Urothelium cell line (cell line): ENCODE results near the gene SLC17A6.

ENCODE experiments used
- DNase-seq: peaks from one replicate; pipeline ENCODE4 v3.0.0; 2011; ENCODE audit warnings: low spot score, mixed read lengths
- FAIRE-seq: peaks from 2 replicates; lab custom pipeline; 2011; peaks lifted over from hg19 to GRCh38; lab: Jason Lieb, UNC

SLC17A6 gene

GRCh38 chr11:22337596-22338485 is at the start of gene SLC17A6:
Gene SLC17A6, plus strand, starts transcription at chr11:22338381. Its CDS starts 153 bp downstream, at chr11:22338534.
- FAIRE-seq (no peak), DNase-seq (peak; percentile 67)

- DNase-seq (no peak), FAIRE-seq (no peak)
These were observed 35.8 kb upstream of the SLC17A6 start for GRCh38 chr11:22302368-22302767.

DNA sequence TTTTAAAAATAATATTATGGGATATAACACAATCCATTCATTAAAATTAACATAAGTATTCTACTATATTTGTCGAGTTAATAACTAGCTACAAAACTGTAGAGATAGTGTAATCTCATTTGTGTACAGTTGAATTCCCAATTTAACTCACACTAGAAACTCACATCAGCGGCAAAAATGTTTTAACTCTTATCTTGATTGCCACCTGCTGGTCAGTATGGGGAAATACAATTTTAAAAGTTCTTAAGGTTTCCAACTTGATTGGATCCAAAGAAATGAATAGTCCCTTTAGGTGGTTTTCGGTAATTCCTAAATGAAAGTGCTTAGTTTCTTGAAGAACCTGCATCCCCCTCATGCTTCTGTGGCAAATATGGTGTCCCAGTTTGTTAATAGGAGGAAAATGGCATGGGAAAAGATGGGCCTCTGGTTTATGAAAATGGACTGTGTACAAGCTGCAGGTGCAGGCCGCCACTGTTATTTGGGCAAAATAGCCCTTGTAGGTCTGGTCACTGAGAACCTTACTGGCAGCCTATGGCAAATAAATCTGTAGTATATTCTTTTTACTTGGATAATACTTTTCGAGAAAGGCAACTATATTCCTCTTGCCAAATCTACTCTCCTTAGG is 33.7 kb upstream of the SLC17A6 start:
- DNase-seq = peak; percentile 10
- no peak for FAIRE-seq

DNA sequence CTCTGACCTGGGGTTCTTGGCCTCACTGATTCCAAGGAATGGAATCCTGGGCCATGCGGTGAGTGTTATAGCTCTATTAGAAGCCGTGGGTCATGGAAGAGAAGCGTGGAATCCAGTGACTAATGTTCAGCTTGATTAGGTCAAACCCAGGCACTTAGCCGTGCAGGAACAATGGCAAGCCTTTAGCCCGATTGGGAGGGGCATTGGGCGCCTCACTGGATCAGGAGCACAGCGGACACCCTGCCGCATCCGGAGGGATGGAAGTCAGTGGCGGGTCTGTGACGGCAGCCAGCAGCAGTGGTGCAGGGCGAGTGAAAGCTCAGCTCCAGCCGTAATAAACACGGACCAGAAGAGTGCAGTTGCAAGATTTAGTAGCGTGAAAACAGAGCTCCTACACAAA is 20.5 kb upstream of the SLC17A6 start:
- no peak for FAIRE-seq
- DNase-seq = no peak

DNA sequence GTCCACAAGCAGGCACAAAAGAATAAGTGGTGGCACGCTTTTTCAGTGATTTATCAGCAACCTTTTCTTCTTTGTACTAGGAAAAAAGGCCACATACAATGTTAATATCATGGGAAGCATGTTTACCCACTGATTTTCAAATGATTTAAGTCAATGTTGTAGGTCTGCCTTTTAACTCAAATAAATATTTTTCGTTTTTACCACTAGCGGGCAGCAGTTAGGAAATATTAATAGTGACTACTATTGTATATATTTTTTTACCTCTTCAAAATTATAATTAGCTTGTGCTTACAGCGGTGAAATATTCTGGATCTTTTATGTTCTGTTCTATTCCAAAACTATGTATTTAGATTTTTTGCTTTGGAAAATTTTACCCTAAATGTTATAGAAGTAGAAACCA is 6.4 kb upstream of the SLC17A6 start:
- FAIRE-seq = no peak
- DNase-seq = no peak

GRCh38 chr11:22336587-22336986 is 1.6 kb upstream of the SLC17A6 start:
- FAIRE-seq (no peak), DNase-seq (no peak)

- no peak for DNase-seq
- no peak for FAIRE-seq
These were observed 1.4 kb downstream of the SLC17A6 start for GRCh38 chr11:22339611-22340010.

DNA sequence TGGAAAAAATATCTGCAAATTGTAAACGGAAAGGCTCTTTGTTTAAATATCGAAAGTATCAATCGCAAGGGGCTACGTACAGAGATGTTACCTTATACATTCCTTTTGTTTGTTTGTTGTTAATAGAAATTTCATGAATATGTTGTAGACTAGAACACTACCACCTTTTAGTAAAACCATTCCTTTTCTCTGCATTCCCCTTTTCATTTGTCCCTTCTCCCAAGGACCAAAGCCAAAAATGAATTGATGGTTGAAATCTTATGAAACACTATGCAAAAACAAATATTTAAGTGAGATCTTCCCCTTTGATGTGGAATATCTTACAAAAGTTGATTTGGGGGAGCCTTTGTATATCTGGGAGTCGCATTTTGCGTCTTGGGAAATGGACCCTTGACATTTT is 2.1 kb downstream of the SLC17A6 start:
- FAIRE-seq (no peak), DNase-seq (no peak)

GRCh38 chr11:22340701-22341587 is 2.8 kb downstream of the SLC17A6 start:
- DNase-seq = no peak
- no peak for FAIRE-seq

DNA sequence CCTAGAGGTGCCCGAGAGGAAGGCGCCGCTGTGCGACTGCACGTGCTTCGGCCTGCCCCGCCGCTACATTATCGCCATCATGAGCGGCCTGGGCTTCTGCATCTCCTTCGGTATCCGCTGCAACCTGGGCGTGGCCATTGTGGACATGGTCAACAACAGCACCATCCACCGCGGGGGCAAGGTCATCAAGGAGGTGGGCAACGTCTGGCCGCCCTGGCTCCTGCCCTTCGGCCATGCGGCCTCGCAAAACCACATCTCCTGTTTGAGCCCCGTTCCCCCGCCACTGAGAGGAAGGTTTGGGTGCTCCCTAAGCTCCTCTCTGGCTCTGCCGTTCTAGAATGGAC is 3.4 kb downstream of the SLC17A6 start:
- FAIRE-seq = no peak
- no peak for DNase-seq

DNA sequence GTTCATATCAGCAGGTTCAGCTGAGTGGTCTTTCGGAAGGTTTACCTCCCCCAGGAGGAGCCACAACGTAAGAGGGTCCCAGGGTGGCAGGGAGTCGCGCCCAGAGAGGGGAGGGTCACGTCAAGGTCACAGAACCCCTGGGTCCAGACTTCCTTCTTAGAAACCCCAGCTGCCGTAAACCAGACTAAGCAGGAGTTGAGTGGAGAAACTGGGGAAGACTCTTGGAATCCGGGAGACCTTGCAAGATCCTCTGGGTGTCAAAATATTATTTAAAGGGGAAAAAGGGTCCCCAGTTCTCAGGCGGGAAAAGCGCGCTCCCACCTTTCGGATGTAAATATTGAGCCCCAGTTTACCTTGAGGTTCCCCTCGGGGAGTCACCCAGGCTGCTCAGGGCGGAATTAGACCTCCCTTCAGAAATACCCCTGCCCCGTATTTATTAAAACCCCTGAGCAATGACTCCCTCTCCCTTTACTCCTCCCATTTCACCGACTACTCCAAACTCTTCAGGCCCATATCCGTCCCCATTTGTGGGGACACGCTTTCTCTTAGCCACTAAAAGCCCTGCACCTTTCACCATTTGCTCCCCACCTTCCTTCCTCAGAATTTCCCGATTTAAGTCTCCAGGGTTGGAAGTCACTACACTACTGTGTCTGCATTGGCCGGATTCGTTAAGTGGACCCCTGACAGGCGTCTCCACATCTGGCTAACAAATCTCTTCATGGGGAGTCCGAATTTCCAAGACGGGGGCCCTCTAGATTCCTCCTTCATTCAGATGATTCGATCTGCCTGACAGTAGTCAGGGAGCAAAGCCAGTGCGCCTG is 4.2 kb downstream of the SLC17A6 start:
- no peak for FAIRE-seq
- no peak for DNase-seq

- FAIRE-seq (no peak), DNase-seq (no peak)
These were observed 4.8 kb downstream of the SLC17A6 start for GRCh38 chr11:22343032-22343324.

- peak; percentile 10 for DNase-seq
- FAIRE-seq = no peak
These were observed 5.3 kb downstream of the SLC17A6 start for GRCh38 chr11:22343371-22344032.

- FAIRE-seq (no peak), DNase-seq (no peak)
These were observed 5.9 kb downstream of the SLC17A6 start for GRCh38 chr11:22344081-22344480.

DNA sequence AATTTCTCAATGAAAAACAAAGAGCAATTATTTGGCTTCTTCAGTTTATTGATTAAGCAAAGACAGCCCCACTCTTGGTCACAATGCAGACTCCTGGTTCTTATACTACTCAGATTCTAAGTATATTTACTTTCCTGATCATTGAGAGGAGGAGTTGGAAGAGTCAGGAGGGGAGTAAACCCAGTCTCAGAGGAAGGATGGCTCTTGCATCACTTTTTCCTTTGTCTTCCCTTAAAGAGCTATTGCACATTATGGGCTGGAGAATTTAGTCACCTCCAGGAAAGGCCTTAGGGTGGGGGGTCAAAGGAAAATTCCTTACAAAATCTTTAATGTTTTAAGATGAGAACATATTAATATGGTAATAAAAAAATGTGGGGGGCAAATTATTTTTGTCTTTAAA is 8.1 kb downstream of the SLC17A6 start:
- FAIRE-seq (no peak), DNase-seq (no peak)

DNA sequence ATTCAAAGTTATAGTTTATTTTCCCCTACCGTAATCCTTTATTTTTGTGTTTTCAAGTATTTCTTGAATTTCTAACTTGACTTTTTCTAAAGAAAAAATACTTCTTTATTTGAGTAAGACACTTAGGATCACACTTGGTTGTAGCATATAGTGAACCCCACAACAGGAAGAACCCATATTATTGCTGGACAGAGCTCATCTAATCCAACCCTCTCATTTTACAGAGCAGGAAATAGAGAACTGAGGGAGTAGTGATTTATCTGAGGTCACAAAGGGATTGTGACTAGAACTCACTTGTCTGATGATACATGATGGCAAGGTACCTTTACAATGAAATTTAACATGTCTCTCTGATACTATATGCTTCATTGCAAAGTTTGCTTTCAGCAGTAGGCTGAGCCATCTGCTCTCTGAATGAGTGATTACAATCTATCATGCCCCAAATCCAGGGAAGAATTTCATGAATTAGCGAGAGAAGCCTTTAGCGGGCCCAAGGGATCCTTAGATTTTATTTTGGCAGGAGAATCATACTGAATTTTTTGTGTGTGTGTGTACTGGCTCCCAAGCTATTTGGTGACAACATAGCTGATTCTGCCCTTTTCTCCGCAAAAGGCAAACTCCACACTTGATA is 9.8 kb downstream of the SLC17A6 start:
- no peak for DNase-seq
- FAIRE-seq = no peak

DNA sequence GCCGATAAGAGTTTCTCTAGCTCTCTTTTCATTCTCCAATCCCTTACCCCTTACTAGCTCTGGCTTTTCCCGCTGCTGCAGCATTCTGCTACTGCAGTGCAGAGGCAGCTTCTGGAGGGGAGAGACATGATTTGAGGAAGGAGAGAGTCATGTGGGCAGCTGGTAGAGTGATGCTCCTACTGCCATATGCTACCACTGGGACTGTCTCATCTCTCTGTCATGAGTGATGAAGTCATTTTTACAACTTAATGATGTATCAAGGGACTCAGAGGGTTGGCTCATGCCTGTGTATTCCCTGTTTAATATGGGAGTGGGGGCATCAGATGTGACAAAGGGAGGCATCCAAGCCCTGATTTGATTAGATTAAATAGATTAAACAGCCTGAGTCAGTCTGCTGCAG is 11.3 kb downstream of the SLC17A6 start:
- no peak for FAIRE-seq

DNA sequence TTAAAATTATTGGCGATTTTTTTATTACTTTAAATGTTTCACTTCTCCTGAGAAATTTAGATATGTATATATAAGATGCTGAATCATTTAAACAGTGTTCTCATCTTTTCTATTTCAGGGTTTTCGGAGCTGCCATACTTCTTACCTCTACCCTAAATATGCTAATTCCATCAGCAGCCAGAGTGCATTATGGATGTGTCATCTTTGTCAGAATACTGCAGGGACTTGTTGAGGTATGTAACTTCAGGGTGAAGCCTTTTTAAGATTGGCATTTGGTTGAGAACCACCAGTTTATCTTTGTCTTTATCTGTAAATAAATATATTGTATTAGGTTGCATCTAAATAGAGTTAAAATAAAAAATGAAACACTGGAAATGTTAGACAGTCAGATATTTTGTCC is 21.1 kb downstream of the SLC17A6 start:
- FAIRE-seq = no peak
- DNase-seq = no peak

More for the DNA sequence above, 11.3 kb downstream of the SLC17A6 start:
- DNase-seq = no peak

GRCh38 chr11:22371160-22371559 is 33.0 kb downstream of the SLC17A6 start:
- FAIRE-seq (no peak), DNase-seq (no peak)

DNA sequence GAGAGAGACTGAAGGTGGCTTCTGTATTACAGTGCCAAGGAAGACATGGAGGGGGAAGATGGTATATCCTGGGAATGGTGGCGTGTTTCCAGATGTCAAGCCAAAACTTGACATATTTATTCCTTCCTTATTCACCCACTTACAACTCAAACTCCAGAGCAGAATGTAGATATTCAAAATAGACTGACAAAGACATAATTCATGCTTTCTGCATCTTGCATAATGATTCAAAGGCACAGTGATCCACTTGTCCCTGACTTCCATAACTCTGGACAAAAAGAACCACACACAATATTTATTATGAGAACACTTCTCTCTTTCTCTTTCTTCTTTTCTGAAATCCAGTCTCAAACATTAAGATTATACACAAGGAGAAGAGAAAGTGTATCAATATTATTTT is 48.9 kb downstream of the SLC17A6 start:
- no peak for FAIRE-seq
- DNase-seq = no peak
